HG03442 (cell line): ENCODE results near the gene SLAIN2.

Experiments
- ATAC-seq: cut with Tn5 transposase; IDR thresholded peaks from one replicate; pipeline ENCODE4 v1.9.1; 2021; ENCODE audit warnings: mild to moderate bottlenecking, moderate library complexity; ENCODE audit not compliant: unreplicated experiment

Gene SLAIN2

DNA sequence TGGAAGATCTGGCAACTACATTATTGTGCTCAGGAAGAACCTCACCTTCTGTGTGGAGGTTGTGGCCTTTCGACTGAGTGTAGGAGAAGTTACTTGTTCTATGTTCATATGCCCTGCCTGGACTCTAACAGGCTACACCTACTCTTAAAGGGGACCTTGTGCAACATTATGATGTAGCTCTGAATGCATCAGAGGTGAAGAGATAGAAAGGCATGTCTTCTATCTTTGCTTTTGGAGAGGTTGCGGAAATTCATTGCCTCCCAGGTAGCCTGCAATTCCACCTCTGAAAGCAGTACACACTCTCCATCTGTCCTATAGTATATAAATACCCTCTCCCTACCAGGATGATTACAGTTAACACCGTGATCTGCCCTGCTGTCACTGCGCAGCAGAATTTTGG lies 7.1 kb upstream of the SLAIN2 start:
- no peak for ATAC-seq

DNA sequence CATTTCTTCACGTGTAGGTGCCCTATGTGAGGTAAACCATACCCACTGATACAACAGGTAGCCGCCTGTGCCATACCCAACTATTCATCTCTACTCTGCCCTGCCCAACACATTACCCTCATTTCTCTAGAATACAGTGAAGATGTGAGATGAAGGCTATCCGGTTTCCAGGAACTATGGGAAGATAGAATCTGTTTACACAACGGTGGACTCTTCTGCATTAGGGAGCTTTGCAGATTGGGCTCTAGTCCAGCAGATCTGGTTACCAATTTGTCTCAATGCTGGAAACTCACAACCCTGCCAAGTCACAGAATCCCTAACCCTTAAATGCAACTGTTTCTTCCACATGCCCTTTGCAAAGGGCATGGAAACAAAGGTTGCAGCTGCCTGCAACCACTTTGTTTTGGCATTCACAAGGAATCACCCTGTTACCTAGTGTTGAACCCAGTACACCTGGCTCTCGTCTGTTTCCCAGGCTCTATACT lies 6.4 kb upstream of the SLAIN2 start:
- no peak for ATAC-seq

DNA sequence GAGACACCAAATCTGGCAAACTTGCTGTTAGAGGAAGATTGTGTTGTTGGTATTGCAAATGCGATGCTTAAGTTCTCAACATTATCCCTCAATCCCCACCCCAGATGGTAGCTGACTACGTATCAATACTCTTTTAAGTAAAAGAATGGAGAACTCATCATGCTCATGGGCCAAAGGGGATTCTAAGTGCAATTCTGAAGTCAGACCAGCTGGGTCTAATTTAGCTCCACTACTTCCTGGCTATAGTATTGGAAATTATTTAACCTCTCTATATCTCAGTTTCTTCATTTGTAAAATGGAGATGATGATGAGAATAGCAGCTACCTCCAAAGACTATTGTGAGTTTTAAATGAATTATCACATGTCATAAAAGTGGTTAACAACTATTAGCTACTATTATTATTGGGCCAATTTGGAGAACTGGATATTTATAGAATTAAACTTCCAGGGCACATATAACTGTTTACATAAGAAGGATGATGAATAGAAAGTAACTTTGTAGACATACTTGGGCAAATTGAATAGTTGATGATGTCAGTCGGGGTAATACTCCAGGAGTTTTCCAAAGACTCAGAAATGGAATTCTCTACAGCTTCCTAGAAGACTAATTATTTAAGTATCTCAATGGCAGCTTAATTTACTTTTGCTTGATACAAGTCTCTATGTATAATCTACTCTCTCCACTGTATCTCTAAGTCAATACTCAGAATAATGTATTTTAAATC lies 5.0 kb upstream of the SLAIN2 start:
- ATAC-seq = no peak

DNA sequence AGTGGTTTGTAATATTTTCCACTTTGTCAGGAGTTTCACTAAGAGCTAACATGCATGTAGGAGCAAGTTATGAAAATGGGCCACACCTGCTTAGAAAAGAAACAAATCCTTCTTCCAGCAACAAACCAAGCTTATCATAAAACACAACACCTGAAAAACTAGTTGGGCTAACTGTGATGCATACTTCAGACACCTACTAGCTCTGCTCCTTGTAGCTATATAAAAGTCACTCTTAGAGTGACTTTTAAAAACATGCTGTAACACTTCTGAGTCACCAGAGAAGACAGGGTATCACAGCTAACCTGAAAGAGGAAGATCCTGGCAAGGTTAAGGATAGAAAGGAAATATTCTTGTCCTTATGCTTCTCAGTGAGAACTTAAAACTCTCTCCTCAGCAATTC lies 3.6 kb upstream of the SLAIN2 start:
- no peak for ATAC-seq

DNA sequence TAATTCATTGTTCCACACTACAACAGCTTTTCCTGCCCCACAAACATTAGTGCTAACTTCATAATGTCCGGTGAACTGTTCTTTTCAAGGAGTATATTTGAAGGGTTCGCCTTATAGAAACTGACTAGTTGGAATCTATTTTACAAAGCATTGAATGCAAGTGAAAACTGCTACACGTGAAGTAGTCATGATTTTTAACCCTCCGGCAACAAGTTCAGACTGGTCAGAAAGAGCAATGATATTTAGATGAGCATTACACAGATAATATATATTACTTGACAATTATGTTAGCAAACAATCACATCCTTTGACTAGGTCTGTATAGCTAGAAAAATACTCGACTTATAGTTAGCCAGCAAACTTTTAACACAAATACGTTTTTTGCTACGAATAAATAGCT lies 1.7 kb upstream of the SLAIN2 start:
- no peak for ATAC-seq

DNA sequence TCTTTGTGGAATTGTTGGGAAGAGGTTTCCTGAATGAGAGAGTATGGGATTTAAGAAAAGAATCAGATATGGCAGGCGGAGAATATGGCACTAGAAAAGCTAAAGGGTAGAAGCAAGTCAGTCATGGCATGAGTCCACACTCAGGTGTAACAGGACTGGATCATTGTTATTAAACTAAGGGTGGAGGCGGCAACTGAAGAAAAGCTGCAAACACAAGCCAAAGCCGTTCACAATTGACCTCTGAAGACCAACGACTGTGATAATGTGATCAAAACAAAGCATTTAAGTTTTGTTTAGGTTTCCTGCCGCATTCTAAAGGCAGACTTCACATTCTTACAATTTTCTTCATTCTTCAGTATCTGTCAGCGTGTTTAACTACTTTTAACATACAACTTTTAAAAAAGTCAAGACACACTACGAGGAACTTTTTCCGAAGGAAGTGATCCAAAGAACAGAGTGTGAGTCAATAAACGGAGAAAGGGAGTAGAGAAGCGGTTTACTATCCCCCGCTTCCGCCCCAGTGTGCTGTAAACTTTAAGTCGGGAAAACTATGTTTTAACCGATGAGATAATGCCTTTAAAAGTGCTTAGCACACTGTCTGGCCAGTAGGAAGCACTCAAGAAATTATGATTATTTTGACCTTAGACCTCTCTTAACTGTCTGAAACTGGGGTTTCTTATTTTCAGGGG lies 909 bp upstream of the SLAIN2 start:
- peak; percentile 0 for ATAC-seq

DNA sequence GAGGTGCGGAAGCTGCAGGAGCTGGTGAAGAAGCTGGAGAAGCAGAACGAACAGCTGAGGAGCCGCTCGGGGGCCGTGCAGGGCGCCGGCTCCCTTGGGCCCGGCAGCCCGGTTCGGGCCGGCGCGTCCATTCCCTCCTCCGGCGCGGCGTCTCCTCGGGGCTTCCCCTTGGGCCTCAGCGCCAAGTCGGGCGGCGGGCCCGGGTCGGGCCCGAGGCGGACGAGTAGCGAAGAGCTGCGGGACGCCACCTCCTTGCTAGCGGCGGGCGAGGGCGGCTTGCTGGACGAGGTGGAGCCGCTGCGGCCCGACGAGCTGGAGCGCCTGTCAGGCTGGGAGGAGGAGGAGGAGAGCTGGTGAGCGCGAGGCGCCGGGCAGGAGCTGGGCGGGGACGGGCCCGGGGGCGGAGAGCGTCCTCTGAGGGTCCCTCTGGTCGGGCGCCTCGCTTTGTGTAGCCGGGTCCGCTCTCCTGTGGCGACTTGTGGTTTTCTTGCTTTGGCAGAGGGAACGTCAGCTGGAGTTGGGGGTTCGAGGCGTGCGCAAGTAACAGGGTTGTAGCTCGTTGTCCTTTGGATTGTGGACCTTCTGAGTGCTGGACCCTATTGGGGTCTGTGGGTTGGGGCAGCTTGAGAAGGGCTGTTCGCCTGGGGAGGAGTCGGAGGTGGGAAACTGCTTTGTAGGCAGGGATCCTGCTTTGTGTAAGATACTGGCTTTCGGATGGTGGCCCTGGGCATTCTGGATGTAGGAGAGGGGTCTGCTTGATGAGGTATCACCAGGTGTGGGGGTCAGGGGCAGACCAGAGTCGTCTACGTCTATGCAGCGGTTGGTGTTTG lies 662 bp downstream of the SLAIN2 start:
- ATAC-seq = peak; percentile 20

DNA sequence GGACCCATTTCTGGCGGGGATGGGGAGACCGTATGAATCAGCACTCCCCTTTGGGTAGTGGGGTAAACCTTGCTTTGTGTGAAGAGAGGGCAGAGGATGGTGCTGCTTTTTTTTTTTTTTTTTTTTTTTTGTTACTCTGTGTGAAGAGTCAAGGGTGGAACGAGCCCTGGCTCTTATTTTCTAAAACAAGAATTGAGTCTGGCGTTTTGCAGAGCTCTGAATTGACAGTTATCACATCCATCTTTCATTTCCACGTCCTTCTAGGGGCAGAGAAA lies 1.2 kb downstream of the SLAIN2 start:
- ATAC-seq = no peak

DNA sequence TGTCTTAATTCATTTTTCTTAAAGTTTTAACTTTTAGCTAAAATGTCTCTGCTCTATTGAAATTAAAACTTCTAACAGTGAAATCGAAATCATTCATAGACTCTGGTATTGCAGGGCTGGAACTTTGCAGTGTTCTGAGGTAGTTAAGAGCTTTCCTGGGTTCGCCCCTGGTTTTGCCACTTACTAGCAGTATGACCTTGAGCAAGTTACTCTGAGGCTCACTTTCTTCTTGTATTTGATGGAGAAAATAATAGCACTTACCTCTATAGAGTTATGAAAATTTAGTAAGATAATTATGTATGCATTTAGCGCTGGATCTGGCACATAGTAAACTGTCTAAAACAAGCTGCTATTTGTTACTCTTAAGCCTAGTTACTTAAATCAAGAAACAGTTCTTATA lies 1.7 kb downstream of the SLAIN2 start:
- ATAC-seq = no peak

DNA sequence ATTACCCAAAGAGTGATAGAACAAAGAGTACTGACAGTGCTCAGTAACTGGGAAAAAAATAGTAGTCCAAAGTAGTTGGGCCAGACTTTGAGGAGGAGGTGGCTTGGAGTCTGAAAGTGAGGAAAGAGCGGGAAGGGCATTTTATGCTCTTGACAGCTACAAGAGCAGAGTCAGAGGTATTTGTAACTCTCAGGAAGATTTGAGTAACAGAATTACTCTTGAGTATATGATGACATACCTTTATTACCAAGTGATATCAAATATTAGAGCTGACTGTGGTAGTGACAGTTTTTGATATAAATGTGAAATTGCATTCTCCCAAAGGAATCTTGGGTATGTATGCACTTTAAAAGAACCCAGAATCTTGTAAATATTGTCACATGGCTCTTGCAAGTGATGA lies 2.2 kb downstream of the SLAIN2 start:
- ATAC-seq = no peak

DNA sequence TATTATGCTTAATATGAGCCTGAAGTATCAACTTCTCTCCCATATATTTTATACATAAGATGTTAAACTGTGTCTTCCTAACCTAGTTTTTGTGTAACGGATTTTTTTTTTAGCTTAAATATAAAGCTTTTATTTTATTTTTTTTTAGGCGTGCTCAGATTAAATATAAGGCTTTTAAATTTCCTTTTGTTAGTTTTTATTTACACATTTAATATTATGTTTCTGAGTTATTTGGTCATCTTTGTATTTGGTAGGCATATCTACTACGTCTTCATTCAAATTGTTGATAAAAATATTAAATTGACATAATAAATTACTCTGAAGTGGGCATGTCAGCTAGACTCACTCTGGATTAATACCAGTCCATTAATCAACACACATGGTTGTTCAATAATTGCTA lies 4.2 kb downstream of the SLAIN2 start:
- no peak for ATAC-seq

DNA sequence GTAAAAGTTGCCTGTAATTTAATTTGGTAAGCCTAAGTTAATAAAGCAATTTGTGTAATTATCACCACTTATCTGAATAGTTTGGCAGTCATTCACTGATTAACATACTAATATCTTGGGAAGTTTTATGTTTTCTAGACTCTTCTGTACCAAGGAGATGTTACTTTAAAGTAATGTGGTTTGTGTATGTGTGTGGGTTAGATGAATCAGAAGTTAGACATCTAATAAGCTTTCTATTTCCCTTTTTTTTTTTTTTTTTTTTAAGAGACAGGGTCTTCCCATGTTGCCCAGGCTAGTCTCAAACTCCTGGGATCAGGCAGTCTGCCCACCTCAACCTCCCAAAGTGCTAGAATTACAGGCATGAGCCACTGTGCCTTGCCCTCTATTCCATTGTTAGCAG lies 5.3 kb downstream of the SLAIN2 start:
- no peak for ATAC-seq

DNA sequence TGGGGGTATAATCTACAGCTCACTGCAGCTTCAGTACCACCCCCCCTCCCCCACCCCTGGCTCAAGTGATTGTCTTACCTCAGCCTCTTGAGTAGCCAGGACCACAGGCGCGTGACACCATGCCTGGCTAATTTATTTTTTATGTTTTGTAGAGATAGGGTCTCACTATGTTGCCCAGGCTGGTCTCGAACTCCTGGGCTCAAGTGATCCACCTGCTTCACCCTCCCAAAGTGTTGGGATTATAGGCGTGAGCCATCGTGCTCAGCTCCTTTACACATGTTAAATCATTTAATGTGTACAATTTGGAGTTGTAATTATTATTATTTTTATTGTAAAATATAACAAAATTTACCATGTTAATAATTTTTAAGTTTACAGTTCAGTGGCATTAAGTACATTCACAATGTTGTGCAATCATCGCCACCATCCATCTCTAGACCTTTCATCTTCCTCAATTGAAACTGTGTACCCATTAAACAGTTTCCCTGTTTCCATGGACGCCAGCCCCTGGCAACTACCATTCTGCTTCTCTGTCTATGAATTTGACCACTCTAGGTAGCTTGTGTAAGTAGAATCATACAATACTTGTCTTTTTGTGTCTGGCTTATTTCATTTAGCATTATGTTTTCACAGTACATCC lies 6.1 kb downstream of the SLAIN2 start:
- no peak for ATAC-seq

DNA sequence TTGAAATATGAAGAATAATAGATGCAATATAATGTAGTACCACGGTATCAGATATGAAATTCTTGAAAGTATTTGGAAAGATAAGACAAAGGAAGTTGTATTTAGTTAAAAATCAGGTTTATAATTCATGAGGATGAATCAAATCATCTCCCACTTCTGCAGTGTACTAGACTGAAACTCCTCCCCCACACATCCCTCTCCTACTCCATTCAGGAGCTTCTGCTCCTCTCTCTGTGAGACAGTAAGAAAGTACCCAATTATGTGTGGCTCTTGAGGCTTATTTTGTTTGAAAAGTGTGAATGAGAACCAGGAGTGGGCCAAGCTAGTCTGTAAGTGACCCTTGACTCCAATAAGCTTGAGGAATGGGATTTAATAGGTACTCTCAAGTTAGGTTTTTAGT lies 9.5 kb downstream of the SLAIN2 start:
- ATAC-seq = no peak

DNA sequence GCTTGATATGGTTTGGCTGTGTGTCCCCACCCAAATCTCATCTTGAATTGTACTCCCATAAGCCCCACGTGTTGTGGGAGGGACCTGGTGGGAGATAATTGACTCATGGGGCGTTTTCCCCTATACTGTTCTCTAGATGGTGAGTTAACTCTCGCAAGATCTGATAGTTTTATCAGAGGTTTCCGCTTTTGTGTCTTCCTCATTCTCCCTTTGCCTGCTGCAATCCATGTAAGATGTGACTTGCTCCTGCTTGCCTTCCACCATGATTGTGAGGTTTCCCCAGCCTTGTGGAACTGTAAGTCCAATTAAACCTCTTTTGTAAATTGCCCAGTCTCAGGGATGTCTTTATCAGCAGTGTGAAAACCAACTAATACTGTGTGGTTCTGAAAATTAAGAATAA lies 11.5 kb downstream of the SLAIN2 start:
- ATAC-seq = no peak

DNA sequence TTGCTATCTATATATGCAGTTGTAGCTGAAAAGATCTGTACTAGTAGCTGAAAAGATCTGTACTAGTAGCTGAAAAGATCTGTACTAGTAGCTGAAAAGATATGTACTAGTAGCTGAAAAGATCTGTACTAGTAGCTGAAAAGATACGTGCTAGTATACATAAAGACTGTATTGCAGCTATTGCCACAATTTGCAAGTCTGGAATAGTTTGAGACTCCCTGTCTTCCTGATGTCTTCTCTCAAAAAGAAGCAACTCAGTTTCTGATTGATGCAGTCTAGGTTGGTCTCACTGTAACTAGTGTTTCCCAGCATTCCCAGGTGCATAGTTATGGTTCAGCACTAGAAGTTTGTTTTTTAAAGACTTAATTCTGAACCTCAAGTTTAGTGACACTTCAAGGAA lies 15.0 kb downstream of the SLAIN2 start:
- ATAC-seq = no peak

DNA sequence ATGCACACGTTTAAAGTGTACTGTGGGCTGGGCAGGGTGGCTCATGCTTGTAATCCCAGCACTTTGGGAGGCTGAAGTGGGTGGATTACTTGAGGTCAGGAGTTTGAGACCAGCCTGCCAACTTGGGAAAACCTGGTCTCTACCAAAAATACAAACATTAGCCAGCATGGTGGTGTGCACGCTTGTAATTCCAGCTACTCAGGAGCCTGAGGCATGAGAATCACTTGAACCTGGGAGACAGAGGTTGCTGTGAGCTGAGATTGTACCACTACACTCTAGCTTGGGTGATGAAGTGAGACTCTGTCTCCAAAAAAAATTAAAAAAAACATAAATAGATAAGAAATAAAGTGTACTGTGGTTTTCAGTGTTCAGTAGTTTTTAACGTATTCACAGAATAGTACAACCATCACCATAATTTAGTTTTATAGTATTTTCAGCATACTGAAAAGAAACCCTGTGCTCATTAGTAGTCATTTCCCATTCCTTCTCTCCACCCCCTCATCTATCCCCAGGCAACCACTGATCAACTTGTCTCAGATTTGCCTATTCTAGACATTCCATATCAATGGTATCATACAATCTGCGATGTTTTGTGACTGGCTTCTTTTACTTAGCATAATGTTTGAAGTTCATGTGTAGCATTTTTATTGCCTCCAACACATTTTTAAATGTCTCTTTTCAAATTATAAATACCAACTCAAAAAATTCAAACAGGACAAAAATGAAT lies 19.1 kb downstream of the SLAIN2 start:
- ATAC-seq = no peak

DNA sequence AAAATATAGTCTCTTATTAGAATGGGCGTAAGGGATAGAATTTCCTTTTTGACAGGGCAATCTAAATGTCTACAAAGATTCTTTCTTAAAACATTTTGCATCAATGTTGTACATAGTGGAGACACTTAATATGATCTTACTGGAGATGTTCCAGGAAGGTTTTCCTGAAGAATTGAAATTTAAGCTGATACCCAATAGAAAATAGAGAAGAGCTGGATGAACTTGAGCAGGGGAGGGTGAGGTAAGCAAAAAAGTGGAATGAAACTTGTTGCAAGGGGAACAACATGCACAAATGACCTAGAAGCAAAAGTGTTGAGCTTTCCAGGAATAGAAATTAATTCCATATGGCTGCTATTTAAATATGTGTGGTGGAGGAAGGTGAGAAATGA lies 19.7 kb downstream of the SLAIN2 start:
- ATAC-seq = no peak

DNA sequence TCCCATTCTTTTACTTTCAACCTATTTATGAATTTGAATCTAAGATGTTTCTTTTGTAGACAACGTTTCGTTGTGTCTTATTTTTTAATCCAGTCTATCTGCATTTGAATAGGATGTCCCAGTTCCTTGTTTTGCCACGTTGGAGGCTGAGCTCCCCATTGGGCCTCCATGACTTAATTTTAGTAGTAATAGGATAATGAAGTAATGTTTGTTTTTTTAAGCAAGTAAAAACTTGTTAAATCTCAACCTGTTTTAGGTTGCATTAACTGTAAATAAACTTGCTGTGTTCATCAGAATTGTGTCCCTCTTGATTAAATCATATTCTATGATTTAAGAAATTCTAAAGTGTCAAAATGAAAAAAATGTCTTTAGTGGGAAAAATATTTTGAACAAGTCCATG lies 25.3 kb downstream of the SLAIN2 start:
- no peak for ATAC-seq

DNA sequence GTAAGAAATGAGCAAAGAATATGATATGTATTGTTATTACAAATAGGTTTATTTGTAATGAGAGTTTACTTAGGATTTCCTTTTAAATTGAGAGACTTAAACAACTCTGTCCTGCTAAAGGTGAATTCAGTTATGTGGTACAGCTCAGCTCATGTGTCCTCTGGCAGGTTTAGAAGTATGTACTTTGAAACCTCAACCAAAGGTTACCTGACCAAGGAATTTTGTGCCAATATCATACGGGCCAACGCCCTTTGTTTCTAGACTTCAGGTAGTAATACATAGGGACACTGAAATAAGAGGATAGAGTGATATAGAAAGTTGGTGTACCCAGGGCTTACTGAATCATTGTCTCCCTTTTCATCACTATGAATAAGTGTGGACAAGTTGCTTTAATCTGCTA lies 25.7 kb downstream of the SLAIN2 start:
- no peak for ATAC-seq

DNA sequence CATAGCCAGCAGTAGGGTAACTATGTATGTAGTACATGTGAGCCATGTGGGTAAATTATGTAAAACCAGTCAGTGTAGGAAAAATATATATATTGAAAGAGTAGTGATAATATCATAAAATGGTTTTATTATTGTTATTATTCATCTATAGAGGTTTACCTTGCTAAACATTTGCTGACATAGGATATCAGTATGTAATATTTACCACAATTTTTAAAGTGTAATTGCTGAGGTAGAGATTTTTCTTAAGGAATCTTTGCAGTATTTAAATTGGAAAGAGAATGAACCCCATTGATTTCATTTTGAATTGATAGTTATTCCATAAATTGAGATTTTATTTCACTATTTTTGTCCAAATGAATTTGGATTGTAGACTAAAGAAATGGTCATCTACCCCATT lies 27.1 kb downstream of the SLAIN2 start:
- no peak for ATAC-seq
